Bronchial epithelial cell (primary cell): ENCODE data around the gene CNN3. TPM values are rescaled to one million over a fixed set of nuclear protein-coding genes. Genes with fewer than 3 reads are reported as not detected.

ENCODE experiments used
- DNase-seq: peaks from one replicate; pipeline ENCODE4 v3.0.0-alpha.2; 2010; ENCODE audit warnings: low read depth
- FAIRE-seq: peaks from 2 replicates; lab custom pipeline; 2011; peaks lifted over from hg19 to GRCh38; lab: Jason Lieb, UNC
- H3K27me3 ChIP-seq: 2 replicates; pipeline ENCODE4 v1.5.1; 2011; ENCODE audit warnings: low read length; ENCODE audit not compliant: control insufficient read depth, insufficient read depth
- H3K36me3 ChIP-seq: 2 replicates; pipeline ENCODE4 v1.5.1; 2011; ENCODE audit warnings: low read length; ENCODE audit not compliant: control insufficient read depth, insufficient read depth
- H3K4me3 ChIP-seq: 2 replicates; pipeline ENCODE4 v1.5.1; 2011; ENCODE audit warnings: mild to moderate bottlenecking, low read depth, low read length, control low read depth
- CTCF ChIP-seq: IDR thresholded peaks from 2 replicates; pipeline ENCODE4 v1.5.1; 2011; ENCODE audit warnings: mild to moderate bottlenecking, moderate library complexity, low read length, control low read depth, inconsistent platforms; ENCODE audit not compliant: insufficient read depth, severe bottlenecking
- total RNA-seq: library from RNA; depleted of rRNA; stranded (reverse); fragments of >200 nt; gene quantifications from 2 replicates; pipeline ENCODE4 v1.2.1, GENCODE V29; 2014

Gene CNN3
- total RNA-seq, 1 donor from 2014 or later, result 33.4 TPM

GRCh38 chr1:94936861-94937620 lies 10.1 kb upstream of the CNN3 start:
- H3K27me3 ChIP-seq, result no peaks in the 10 kb centered on the region
- DNase-seq (peak; percentile 59), FAIRE-seq (no peak)
- no peak for TF ChIP-seq CTCF
- no peak overlapping the region for H3K4me3 ChIP-seq
- H3K36me3 ChIP-seq, result no peaks in the 10 kb centered on the region

GRCh38 chr1:94935476-94935875 lies 8.6 kb upstream of the CNN3 start:
- H3K27me3 ChIP-seq, result no peaks in the 10 kb centered on the region
- H3K36me3 ChIP-seq, result no peaks in the 10 kb centered on the region
- TF ChIP-seq CTCF, result no peak
- no peak overlapping the region for H3K4me3 ChIP-seq
- FAIRE-seq (no peak), DNase-seq (no peak)

- no peak for TF ChIP-seq CTCF
Measured at GRCh38 chr1:94935034-94935433, 8.1 kb upstream of the CNN3 start.

GRCh38 chr1:94934551-94934950 lies 7.6 kb upstream of the CNN3 start:
- TF ChIP-seq CTCF, result no peak
- FAIRE-seq, result no peak
- no peaks in the 10 kb centered on the region for H3K36me3 ChIP-seq

More at GRCh38 chr1:94935034-94935433, 8.1 kb upstream of the CNN3 start:
- H3K36me3 ChIP-seq, result no peaks in the 10 kb centered on the region
- no peak for FAIRE-seq
- no peak for DNase-seq
- no peak overlapping the region for H3K4me3 ChIP-seq
- no peaks in the 10 kb centered on the region for H3K27me3 ChIP-seq

GRCh38 chr1:94931254-94931841 lies 4.4 kb upstream of the CNN3 start:
- Histone ChIP-seq H3K4me3 (no peak overlapping the region), H3K27me3 (no peaks in the 10 kb centered on the region), H3K36me3 (no peaks in the 10 kb centered on the region)
- DNase-seq (no peak), FAIRE-seq (no peak)
- TF ChIP-seq CTCF, result no peak

More at GRCh38 chr1:94934551-94934950, 7.6 kb upstream of the CNN3 start:
- Histone ChIP-seq H3K4me3 (no peak overlapping the region), H3K27me3 (no peaks in the 10 kb centered on the region)
- DNase-seq, result no peak
